HL-60/S4 treated with retinoic acid at 250 ng/mL for 4 days and 3 days (cell line): Measurements from ENCODE around the gene PARP4.
"Not testable (repeated sequence)": the region's sequence is repeated elsewhere in the genome, so short reads cannot be mapped to it uniquely, and the experiment has no call there.

Experiments
- in situ Hi-C: fragments of 300-500 bp; cut with MboI; formaldehyde crosslinking; loops from 2 replicates; pipeline ENCODE4 v1.7.0; 2022; ENCODE audit warnings: low sequenced_read_pairs

Gene PARP4

GRCh38 chr13:24512197-24512907 is at the start of gene PARP4:
Gene PARP4, minus strand, starts transcription at chr13:24512778. Its CDS starts 9,002 bp downstream, at chr13:24503776.
- in situ Hi-C loops, result no loop called here

DNA sequence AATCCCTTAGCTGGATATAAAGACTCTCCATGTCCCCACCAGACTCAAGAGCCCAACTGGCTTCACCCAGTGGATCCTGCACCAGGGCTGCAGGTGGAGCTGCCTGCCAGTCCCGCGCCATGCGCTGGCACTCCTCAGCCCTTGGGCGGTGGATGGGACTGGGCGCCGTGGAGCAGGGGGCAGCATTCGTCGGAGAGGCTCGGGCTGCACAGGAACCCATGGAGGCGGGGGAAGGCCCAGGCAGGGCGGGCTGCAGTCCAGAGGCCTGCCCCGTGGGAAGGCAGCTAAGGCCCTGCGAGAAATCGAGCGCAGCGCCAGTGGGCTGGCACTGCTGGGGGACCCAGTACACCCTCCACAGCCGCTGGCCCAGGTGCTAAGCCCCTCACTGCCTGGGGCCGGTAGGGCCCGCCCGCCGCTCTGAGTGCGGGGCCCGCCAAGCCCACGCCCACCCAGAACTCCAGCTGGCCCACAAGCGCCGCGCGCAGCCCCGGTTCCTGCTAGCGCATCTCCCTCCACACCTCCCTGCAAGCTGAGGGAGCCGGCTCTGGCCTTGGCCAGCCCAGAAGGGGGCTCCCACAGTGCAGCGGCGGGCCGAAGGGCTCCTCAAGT is 48.1 kb upstream of the PARP4 start:
- in situ Hi-C loops, result not testable (repeated sequence)

GRCh38 chr13:24559431-24560218 is 47.0 kb upstream of the PARP4 start:
- in situ Hi-C loops, result not testable (repeated sequence)

DNA sequence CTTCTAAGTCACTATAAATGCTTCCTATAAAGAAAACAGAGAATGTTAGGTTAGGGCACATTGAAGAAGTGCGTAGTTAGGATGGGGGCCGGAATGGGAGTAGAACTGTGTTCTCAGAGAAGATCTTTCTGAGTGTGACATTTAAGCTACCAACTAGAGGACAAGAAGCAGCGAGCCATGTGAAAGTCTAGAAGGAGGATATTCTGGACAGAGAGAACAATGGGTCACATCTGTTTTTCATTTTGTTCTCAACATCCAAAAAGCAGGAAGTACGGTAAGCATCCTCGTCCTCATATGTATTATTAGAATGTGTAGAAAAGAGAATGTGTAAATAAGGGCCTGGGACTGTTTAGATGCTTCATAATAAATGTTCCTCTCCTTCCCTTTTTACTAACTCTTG is 44.5 kb upstream of the PARP4 start:
- in situ Hi-C loops, result no loop called here

DNA sequence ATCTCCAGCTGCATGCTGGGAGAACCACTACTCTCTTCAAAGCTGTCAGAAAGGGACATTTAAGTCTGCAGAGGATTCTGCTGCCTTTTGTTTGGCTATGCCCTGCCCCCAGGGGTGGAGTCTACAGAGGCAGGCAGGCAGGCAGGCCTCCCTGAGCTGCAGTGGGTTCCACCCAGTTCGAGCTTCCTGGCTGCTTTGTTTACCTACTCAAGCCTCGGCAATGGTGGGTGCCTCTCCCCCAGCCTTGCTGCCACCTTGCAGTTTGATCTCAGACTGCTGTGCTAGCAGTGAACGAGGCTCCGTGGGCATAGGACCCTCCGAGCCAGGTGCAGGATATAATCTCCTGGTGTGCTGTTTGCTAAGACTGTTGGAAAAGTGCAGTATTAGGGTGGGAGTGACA is 41.3 kb upstream of the PARP4 start:
- in situ Hi-C loops, result not testable (repeated sequence)

- in situ Hi-C loops, result not testable (repeated sequence)
Measured at GRCh38 chr13:24541476-24542352, 29.1 kb upstream of the PARP4 start.

DNA sequence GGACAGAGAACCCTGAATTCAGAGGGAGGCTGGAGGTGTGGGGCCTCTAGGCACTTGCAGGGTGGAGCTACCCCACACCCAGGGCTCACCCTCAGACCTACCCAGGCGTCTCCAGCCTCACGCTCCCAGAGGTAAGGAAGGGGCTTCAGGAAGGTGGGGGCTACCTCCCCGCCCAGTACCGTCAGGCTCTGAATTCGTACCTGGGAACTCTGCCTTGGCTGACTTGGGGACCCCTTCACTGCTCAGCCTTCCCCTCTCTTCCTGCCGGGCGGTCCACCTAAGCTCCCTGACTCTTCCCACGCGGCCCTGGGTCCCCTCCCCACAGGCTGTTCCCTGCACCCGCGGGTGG is 28.5 kb upstream of the PARP4 start:
- in situ Hi-C loops, result no loop called here

GRCh38 chr13:24540236-24541126 is 27.9 kb upstream of the PARP4 start:
- in situ Hi-C loops, result no loop called here

DNA sequence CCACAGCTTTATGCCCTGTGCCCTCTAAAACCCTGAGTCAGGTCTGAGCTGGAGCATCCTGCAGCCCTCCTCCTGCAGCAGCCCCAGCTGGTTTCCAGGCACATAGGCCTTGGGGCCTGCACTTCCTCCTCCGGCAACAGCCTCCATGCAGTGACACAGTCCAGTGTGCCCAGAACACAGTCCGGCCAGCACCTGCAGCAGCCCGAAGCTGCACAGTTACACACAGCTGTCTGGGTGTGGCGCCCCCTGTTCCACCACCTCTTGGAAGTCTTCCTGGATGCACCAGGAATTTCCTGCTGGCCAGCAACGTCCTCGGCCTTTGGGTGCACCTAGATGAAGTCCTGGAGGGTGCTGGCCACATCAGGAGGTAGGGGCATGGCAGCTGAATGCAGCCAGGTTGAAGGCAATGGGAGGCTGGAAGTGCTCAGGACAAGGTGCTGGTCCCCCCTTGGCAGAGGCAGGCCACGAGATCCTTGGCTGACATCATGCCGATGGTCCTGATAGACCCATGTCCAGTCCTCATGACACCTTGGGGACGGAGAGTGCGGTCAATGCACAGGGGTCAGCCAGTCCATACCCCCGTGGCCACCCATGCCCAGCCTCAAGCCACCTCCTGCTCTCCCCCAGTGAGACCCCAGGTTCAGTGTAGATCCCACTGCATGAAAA is 27.1 kb upstream of the PARP4 start:
- in situ Hi-C loops, result no loop called here

DNA sequence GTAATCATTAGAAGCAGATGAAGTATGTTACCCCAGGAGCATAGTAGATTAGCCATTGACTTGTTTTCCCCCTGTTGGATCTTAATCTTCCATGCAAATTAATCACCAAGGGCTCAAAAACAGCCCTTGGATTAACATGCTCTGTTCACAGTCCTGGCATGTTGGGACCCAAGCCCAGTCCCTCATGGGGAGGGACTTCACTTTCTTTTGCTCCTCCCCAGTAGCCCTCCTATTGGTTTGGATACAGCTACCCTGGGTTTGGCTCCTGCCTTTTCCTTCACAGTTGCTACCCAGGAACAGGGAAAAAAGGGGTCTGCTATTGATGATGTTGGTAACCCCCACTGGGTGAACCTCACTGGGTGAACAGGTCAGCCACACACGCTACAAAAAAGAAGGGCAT is 16.9 kb upstream of the PARP4 start:
- in situ Hi-C loops, result no loop called here

- in situ Hi-C loops, result no loop called here
Measured at GRCh38 chr13:24528816-24529398, 16.3 kb upstream of the PARP4 start.

GRCh38 chr13:24527266-24527775 is 14.7 kb upstream of the PARP4 start:
- in situ Hi-C loops, result no loop called here

- in situ Hi-C loops, result no loop called here
Measured at GRCh38 chr13:24520733-24521132, 8.2 kb upstream of the PARP4 start.

GRCh38 chr13:24516919-24517318 is 4.3 kb upstream of the PARP4 start:
- in situ Hi-C loops, result no loop called here

DNA sequence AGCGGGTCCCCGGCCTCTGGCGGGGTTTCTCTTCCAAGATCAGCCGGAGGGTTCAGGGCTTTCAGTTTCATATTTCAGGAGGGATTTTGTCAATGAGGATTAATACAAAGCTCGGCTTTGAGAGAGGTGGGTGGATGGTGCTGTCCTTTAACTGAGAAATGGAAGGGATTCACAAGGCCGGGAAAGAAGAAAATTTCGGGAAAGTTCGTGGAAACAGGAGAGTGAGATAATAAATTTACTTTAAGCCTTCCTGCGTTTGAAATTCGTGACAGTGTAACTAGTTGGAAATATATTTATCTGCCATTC is 283 bp upstream of the PARP4 start:
- in situ Hi-C loops, result no loop called here

DNA sequence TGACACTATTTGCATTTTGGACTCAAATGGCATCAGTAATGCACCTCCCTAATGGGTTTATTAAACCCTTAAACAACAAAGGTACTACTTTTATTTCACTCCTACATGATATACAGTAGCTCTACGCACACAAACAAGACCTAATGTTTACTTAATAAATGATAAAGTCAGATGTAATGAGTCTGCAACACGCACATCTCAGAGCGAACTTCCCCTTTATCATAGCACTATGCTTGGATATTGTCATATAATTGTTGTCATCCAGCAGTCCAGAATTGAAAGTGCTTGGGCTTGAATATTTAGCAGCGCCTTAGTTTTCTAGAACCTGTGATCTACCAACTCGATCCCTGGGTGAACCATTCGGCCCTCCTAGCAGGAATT is 772 bp downstream of the PARP4 start:
- in situ Hi-C loops, result no loop called here

DNA sequence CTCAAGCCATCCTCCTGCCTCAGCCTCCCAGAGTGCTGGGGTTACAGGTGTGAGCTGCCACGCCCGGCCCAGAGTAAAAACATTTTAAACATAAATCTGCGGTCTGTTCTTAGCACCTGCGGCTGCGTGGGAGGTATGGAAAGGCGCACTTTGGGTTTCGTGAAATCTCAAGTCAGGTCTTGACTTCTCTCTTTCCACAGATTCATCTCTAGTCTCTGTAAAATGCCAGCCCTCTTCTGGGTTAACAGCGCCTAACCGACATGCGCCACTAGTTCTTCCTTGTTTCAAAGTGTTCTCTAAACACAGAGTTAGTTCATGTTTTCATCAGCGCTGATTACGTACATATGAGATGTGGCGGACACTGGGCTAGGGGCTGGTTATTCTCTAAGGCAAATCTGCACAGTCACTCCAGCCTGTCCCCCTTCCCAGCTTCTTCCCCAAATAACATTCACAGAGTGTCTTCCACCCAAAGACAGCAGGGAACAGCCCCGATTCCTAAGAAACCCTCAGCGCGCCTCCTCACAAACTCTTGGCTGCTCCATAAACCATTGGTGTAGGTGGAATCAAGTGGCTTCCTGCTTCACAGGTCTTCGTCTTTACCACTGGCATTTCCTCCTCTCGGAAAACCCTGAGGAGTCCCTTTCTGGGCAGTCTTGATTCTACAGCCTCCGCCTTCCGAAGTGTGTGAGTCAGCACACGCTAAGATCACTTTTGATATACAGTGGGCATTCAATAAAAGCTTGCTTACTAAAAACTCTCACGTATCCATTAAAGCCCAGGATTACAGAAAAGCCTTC is 1.4 kb downstream of the PARP4 start:
- in situ Hi-C loops, result no loop called here

DNA sequence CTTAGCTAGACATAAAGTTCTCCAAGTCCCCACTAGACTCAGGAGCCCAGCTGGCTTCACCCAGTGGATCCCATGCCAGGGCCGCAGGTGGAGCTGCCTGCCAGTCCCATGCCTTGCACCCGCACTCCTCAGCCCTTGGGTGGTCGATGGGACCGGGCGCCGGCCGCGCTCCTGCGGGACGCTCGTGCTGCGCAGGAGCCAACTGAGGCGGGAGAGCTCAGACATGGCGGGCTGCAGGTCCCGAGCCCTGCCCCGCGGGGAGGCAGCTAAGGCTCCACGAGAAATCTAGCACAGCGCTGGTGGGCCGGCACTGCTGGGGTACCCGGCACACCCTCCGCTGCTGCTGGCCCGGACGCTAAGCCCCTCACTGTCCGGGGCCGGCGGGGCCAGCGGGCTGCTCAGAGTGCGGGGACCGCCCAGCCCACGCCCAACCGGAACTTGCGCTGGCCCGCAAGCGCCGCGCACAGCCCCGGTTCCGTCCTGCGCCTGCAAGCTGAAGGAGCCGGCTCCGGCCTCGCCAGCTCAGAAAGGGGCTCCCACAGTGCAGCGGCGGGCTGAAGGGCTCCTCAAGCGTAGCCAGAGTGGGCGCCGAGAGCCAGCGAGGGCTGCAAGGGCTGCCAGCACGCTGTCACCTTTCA is 5.8 kb downstream of the PARP4 start:
- in situ Hi-C loops, result no loop called here
